ENCODE data around the gene LRRC37A2.
A peak's percentile ranks its signal among the peaks of the same experiment; 100 is the strongest.
"Not testable (repeated sequence)": the region's sequence is repeated elsewhere in the genome, so short reads cannot be mapped to it uniquely, and the experiment has no call there.

The LRRC37A2 gene

DNA sequence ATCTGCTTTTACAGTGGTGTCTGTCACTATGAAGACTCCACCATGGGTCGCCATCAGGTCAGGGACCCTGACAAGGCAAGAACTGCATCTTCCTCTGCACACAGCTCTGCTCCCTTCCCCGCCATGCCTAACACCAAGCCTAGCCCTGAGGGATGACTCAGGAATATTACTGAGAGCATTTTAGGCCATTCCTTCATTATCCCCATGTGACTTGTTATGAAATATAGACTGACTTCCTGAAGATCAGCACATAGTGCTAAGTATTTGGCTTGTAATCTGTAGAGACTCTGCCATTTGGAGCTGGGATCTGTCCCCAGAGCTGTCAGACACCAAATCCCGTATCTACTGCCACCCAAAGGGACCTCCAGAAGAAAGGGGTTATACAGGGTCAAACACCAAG is 47.8 kb downstream of the LRRC37A2 start:
- H3K27ac ChIP-seq (ENCODE audit: low read depth, low read length); H3K9ac ChIP-seq (ENCODE audit: low read length); H3K27me3 ChIP-seq (ENCODE audit: control insufficient read depth, insufficient read depth, low read length); H3K4me1 ChIP-seq (ENCODE audit: control insufficient read depth, insufficient read depth, low read length); H3K9me3 ChIP-seq (ENCODE audit: control insufficient read depth, insufficient read depth, low read depth, low read length); H3K4me3 ChIP-seq (ENCODE audit: low read depth, low read length); H3K36me3 ChIP-seq (ENCODE audit: control insufficient read depth, insufficient read depth, low read length): not testable (repeated sequence)

DNA sequence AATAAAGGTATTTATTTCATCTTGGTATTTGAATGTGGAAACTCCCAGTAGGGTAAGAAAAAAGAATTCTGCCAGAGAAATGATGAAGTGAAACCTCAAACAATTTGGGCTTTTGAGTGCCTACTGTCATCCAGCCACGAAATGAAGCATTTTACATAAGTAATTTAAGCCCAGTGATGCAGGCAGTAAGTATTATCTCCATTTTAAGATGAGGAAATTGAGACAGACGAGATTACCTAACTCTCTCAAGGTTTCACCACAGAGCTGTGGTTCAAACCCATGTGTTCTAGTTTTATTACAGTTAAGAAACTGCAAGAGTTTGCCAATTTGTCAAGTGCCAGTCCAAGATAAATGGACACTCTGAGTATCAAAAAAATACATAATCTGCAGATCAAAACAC is 54.0 kb downstream of the LRRC37A2 start:
- H3K4me1 ChIP-seq (ENCODE audit: control insufficient read depth, insufficient read depth, low read length); H3K27me3 ChIP-seq (ENCODE audit: control insufficient read depth, insufficient read depth, low read length); H3K36me3 ChIP-seq (ENCODE audit: control insufficient read depth, insufficient read depth, low read length); H3K9ac ChIP-seq (ENCODE audit: low read length); H3K4me3 ChIP-seq (ENCODE audit: low read depth, low read length); H3K9me3 ChIP-seq (ENCODE audit: control insufficient read depth, insufficient read depth, low read depth, low read length); H3K27ac ChIP-seq (ENCODE audit: low read depth, low read length): not testable (repeated sequence)

DNA sequence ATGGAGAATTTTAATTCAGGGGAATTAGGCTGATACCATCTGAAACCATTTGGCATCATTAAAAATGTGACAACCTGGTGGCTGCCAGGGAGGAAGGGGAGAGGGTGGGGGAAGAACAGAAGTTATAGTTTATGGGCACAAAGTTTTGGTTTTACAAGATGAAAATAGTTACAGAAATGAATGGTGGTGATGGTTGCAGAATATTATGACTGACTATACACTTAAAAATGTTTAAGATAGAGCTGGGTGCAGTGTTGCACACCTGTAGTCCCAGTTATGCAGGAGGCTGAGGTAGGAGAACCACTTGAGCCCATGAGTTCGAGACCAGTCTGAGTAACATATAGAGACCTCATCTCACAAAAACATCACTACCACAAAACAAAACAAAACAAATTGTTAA is 54.7 kb downstream of the LRRC37A2 start:
- H3K27me3 ChIP-seq (ENCODE audit: control insufficient read depth, insufficient read depth, low read length); H3K36me3 ChIP-seq (ENCODE audit: control insufficient read depth, insufficient read depth, low read length); H3K27ac ChIP-seq (ENCODE audit: low read depth, low read length); H3K9ac ChIP-seq (ENCODE audit: low read length); H3K9me3 ChIP-seq (ENCODE audit: control insufficient read depth, insufficient read depth, low read depth, low read length); H3K4me3 ChIP-seq (ENCODE audit: low read depth, low read length); H3K4me1 ChIP-seq (ENCODE audit: control insufficient read depth, insufficient read depth, low read length): not testable (repeated sequence)

DNA sequence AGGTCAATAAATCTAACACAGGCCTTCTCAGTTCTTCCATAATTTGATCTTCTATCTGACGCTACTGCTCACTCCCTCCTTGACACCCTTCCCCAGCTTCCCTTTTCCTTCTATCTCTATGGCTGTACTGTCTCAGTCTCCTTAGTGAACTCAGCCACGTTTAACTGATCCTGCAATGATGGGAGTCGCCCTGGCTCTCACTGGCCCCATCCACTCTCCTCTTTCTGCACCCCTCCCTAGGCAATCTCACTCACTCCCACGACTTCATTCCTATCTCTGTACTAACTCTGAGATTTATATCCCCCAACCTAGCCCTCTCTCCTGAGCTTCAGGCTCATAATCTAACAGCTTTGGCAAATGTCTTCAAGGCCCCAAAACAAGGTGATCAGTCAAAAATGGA is 59.5 kb downstream of the LRRC37A2 start:
- H3K27me3 ChIP-seq (ENCODE audit: control insufficient read depth, insufficient read depth, low read length); H3K4me1 ChIP-seq (ENCODE audit: control insufficient read depth, insufficient read depth, low read length); H3K36me3 ChIP-seq (ENCODE audit: control insufficient read depth, insufficient read depth, low read length); H3K4me3 ChIP-seq (ENCODE audit: low read depth, low read length); H3K9ac ChIP-seq (ENCODE audit: low read length); H3K9me3 ChIP-seq (ENCODE audit: control insufficient read depth, insufficient read depth, low read depth, low read length); H3K27ac ChIP-seq (ENCODE audit: low read depth, low read length): not testable (repeated sequence)

DNA sequence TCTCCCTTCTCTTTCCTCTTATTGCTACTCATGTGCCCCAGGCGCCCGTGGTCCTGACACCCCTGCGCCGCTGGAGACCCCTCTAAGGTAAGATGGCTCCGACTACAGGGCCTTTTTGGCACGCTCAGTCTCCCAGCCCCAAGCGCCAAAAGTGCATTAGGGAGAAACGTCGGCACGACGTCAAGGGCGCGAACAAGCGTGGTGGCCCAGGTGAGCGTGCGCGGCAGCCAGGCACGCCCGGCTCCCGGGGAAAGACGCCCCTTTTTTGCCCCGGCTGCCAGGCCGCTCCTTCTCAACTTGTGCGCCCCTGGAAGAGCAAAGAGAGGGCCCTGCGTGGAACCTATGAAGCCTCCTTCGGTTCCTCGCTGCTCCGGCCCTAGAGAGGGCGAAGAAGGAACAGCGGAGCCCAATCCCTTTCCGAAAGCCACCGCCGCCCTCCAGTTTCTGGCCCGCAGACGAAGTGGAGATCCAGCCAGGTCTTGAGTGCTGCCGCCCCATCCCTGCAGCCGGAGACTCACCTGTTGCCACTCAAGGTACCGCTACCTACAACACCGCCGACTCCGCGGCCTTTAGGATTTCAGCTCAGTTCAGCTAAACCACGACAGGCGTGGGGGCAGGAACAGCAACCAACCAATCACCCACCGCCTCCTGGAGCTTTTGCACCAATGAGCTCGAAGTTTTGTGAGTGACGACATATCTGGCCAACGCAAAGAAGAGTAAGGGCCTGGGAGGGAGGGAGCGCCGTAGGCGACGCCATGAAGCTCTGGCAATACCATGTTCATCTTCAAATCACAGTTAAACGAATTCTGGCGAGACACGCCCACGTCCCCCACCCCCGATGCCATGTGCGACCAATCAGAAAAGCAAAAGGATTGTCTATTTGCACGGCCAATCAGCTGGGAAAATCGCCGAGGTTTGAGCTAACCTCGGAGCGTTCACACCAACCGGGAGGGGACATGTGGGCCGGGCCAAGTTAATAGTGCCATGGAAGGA is 67.1 kb downstream of the LRRC37A2 start, which contains the start of gene ARL17A:
ARL17A (minus strand) TSS at position 609 of the 993 bp plus-strand sequence. CDS start 3,369 bp downstream, outside the sequence.
- not testable (repeated sequence) for H3K36me3 ChIP-seq (ENCODE audit: control insufficient read depth, insufficient read depth, low read length); H3K27me3 ChIP-seq (ENCODE audit: control insufficient read depth, insufficient read depth, low read length); H3K9ac ChIP-seq (ENCODE audit: low read length); H3K27ac ChIP-seq (ENCODE audit: low read depth, low read length); H3K4me1 ChIP-seq (ENCODE audit: control insufficient read depth, insufficient read depth, low read length); H3K9me3 ChIP-seq (ENCODE audit: control insufficient read depth, insufficient read depth, low read depth, low read length)
- peak within 1 kb of the TSS; percentile 27; the same call in 1 of the 2 replicates for H3K4me3 ChIP-seq (ENCODE audit: low read depth, low read length)

DNA sequence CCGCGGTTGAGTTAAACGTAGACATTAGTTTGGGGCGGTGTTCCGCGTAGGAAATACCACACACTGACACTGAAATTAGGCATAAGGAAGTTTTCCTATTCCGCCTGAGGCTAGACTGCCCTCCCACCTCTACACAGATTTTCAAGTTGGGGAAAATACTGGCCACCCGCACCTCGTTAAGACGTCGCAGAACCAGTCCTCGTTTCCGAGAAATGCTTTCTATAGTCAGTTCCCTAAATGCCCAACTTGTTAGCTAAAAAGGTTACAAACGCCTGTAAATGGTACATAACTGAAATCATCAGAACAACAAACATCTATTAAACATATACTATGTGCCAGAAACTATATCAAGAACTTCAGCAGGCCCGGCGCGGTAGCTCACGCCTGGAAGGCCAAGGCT is 67.8 kb downstream of the LRRC37A2 start:
- not testable (repeated sequence) for H3K4me1 ChIP-seq (ENCODE audit: control insufficient read depth, insufficient read depth, low read length); H3K27ac ChIP-seq (ENCODE audit: low read depth, low read length); H3K9me3 ChIP-seq (ENCODE audit: control insufficient read depth, insufficient read depth, low read depth, low read length); H3K27me3 ChIP-seq (ENCODE audit: control insufficient read depth, insufficient read depth, low read length); H3K36me3 ChIP-seq (ENCODE audit: control insufficient read depth, insufficient read depth, low read length); H3K9ac ChIP-seq (ENCODE audit: low read length)
- peak overlapping the region; percentile 27; the same call in 1 of the 2 replicates for H3K4me3 ChIP-seq (ENCODE audit: low read depth, low read length)

DNA sequence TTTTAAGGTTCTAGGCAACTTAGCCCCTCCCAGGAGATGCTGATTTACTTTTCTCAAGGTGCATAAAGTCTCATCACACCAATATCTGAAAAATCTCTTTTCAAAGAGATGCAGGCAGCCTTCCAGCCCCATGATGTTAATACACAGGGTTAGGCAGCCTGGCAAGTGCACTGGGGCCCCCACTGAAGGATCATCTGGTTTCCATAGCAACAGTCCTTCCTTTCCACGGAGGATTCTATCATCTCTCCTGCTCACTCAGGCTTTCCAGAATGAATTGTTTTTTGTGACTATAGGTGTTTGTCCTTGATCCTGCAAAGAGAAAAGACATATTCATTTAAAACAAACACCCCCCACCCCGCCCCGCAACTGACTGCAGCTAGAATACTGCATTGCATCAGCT is 73.2 kb downstream of the LRRC37A2 start:
- H3K27me3 ChIP-seq (ENCODE audit: control insufficient read depth, insufficient read depth, low read length); H3K9ac ChIP-seq (ENCODE audit: low read length); H3K27ac ChIP-seq (ENCODE audit: low read depth, low read length); H3K9me3 ChIP-seq (ENCODE audit: control insufficient read depth, insufficient read depth, low read depth, low read length); H3K36me3 ChIP-seq (ENCODE audit: control insufficient read depth, insufficient read depth, low read length); H3K4me3 ChIP-seq (ENCODE audit: low read depth, low read length); H3K4me1 ChIP-seq (ENCODE audit: control insufficient read depth, insufficient read depth, low read length): not testable (repeated sequence)

DNA sequence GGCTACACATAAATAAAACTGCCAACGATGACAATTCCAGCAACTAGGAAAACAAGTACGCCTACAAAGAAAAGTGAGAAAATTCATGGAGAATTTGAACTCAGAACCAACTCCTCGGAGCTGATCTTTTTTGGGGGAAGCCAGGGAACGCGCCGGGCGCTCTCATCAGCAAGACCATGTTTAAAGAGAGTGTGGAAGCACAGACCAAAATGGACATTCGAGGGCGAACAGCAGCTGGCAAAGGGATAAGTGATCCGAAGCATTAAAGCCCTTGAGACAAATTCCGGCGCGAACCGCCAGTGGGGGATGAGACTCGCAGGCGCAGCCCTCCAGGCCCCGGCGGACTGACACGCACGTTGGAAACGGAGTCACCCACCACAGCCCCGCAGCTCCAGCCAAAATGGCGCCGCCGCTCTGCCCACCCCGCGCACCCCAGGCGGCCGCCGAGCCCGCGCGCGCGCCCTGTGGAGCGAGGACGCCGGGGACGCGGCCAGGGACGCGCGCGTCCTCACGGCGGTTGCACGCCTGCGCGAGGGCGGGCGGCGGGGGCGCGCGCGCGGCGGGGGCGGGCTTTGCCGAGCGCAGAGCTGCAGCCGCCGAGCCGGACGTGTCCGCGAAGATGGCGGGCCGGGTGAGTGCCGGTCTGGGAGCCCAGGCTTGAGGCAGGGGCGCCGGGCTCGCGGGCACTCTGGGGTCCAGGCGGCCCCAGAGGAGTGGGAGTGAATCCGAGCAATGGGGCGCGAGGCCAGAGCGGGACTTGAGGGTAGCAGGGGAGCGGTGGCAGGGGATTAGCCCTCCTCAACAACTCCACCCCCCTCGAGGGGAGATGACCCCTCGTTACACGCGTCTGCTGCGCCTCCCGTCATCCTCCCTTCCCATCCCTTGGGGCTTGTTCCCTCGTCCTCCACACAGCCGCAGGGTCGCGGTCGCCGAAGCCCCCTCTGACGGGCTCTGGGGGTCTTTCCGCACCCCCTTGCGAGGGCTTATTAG is 78.2 kb downstream of the LRRC37A2 start, which contains the start of gene NSF:
NSF (plus strand) TSS at position 513 of the 990 bp plus-strand sequence; CDS start at position 620, 107 bp downstream.
- not testable (repeated sequence) for H3K9me3 ChIP-seq (ENCODE audit: control insufficient read depth, insufficient read depth, low read depth, low read length); H3K27me3 ChIP-seq (ENCODE audit: control insufficient read depth, insufficient read depth, low read length); H3K4me1 ChIP-seq (ENCODE audit: control insufficient read depth, insufficient read depth, low read length); H3K9ac ChIP-seq (ENCODE audit: low read length); H3K4me3 ChIP-seq (ENCODE audit: low read depth, low read length); H3K36me3 ChIP-seq (ENCODE audit: control insufficient read depth, insufficient read depth, low read length); H3K27ac ChIP-seq (ENCODE audit: low read depth, low read length)

DNA sequence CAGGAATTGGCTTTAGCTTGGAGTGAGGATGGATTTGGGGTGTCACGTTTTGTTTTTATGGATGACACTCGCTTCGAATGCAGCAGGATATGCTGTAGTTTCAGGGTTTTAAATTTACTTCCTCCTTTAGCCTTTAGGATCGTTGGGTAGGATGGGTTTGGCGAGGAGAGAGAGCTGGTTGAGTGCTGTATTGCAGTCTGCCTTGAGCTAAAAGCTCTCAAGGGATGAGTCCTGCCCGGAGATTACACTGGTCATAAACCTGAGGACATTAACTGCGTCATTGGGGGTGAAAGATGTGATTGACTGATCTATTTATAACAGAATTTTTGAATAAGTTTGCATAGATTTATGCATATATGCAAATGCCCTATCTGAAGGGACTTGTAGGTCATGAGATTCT is 79.1 kb downstream of the LRRC37A2 start:
- H3K27me3 ChIP-seq (ENCODE audit: control insufficient read depth, insufficient read depth, low read length); H3K36me3 ChIP-seq (ENCODE audit: control insufficient read depth, insufficient read depth, low read length); H3K4me3 ChIP-seq (ENCODE audit: low read depth, low read length); H3K9me3 ChIP-seq (ENCODE audit: control insufficient read depth, insufficient read depth, low read depth, low read length); H3K4me1 ChIP-seq (ENCODE audit: control insufficient read depth, insufficient read depth, low read length); H3K27ac ChIP-seq (ENCODE audit: low read depth, low read length); H3K9ac ChIP-seq (ENCODE audit: low read length): not testable (repeated sequence)

DNA sequence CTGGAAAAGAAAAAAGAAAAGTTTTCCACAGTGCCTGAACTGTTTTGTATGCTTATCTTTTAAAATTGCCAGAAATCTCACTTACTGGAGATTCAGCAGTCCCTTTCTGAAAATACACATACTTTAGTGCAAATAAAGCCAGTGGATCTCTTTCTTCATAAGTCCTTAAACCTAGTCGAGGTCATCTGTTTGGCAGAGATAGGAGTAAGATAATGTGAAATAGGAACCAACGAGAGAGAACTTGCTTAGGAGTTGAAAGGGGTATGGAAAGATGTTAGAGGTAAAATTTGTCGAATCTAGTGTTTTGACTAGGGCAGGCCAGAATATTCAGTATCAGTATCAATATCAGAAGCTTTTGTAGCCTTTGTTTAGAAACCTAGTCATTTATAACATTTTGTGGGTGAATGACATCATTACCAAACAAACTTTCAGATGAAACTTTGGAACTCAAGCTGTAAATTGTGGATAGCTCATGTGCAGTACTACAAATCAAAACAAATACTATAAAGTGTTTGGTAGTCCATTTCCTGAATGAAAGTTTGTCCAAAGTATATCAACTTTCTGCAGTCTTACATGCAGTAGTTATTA is 86.2 kb downstream of the LRRC37A2 start:
- not testable (repeated sequence) for H3K4me3 ChIP-seq (ENCODE audit: low read depth, low read length); H3K9ac ChIP-seq (ENCODE audit: low read length); H3K27me3 ChIP-seq (ENCODE audit: control insufficient read depth, insufficient read depth, low read length); H3K27ac ChIP-seq (ENCODE audit: low read depth, low read length); H3K9me3 ChIP-seq (ENCODE audit: control insufficient read depth, insufficient read depth, low read depth, low read length); H3K36me3 ChIP-seq (ENCODE audit: control insufficient read depth, insufficient read depth, low read length); H3K4me1 ChIP-seq (ENCODE audit: control insufficient read depth, insufficient read depth, low read length)
